NCI-H2171 (cell line): ENCODE data around the gene FXYD4.
"Not testable (repeated sequence)": the region's sequence is repeated elsewhere in the genome, so short reads cannot be mapped to it uniquely, and the experiment has no call there.

Experiments
- DNase-seq: peaks from one replicate; lab custom pipeline; 2025; lab: John Stamatoyannopoulos, UW

Gene FXYD4

DNA sequence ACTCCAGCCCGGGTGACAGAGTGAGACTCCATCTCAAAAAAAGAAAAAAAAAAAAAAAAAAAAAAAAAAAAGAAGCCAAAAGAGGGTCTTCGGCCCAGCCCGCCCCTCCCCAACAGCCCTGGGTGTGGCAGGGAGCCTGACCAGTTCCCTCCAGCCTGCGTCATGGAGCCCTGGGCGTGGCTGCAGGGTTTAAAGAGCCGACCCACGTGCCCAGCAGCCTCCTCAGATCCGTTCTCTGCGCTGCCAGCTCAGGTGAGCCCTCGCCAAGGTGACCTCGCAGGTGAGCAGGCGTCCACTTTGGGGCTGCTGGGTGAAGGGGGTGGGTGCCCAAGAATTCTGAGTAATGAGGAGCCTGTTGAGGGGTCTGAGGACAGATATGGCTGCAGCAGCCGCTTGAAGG, at the start of gene FXYD4:
TSS of gene FXYD4 (plus strand) at position 219 of the 400 bp plus-strand sequence. CDS start 2,111 bp downstream, outside the sequence.
- no peak for DNase-seq

DNA sequence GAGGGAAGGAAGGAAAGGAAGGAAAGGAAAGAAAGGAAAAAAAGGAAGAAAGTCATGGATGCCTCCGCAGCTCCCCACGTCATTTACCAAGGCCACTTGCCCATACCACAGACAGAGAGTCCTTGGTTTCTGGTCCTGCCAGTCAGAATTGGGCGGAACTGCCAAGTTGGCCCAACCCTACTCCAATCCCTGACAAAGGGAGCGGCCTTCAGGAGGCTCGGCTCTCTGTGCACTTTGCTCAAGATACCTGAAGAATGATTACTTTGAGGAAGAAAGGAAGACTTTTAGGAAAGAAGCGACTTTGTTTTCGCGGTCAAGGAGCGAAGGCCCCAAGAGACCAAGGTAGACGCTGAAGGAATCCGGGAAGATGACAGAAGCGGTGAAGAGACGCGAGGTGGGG, 49.1 kb upstream of the FXYD4 start:
- no peak for DNase-seq

GRCh38 chr10:43322769-43323168, 48.7 kb upstream of the FXYD4 start:
- peak; percentile 4 for DNase-seq

DNA sequence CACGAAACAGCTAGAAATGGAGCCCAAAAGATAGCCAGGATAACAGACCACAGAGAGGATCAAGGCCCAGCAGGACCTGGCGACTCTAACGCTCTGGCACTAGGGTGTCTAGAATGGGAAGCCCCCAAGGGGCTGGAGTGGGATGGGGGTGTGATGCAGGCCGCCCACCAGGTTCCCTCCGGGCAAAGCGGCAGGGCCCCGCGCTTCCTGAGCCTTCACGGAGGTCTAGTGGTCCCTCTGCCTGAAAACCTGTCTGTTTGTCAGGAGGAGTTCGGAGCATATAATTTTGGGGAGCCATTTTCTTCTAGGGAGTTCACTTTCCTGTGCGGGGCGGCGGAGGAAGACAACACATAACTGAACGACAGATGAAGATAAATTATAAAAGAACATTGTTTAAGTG, 48.2 kb upstream of the FXYD4 start:
- no peak for DNase-seq

DNA sequence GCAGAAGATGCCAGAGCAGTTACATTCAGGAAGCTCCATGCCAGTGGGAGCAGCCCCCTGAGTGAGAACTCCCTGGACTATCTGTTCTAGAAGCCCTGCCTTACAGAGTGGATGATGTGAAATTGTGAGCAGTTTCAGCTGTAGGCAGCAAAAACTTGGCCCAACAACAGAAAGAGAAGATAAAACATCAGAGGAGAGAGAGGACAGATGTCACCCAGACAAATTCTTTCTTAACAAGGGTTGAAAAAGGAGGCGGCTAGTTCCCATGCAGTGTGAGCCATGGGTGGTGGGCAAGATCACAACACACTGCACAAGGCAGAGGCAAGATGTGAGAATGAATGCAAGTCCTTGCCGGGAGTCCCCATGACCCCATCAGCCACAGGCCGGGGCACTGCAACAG, 46.6 kb upstream of the FXYD4 start:
- DNase-seq: no peak

DNA sequence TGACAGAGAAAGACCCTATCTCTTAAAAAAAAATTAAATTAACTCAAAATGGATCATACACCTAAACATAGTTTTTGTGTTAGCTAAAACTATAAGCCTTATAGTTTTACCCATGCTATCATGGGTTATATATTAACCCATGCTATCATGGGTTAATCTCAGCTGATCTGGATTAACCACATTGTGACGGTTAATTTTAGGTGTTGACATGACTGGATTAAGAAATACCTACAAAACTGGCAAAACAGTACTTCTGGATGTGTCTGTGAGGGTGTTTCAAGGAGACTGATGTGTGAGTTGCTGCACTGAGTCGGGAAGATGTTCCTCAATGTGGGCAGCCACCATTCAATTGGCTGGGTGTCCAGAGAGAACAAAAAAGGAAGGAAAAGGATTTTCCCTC, 44.3 kb upstream of the FXYD4 start:
- no peak for DNase-seq

- DNase-seq: no peak
Observed at GRCh38 chr10:43327986-43328385, 43.5 kb upstream of the FXYD4 start.

DNA sequence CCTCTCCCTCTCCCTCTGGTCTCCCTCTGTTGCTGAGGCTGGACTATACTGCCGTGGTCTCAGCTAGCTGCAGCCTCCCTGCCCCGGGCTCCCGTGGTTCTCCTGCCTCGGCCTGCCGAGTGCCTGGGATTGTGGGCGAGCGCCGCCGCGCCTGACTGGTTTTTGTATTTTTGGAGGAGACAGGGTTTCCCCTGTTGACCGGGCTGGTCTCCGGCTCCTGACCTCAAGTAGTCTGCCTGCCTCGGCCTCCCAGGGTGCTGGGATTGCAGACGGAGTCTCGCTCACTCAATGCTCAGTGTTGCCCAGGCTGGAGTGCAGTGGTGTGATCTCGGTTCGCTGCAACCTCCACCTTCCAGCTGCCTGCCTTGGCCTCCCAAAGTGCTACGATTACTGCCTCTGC, 42.6 kb upstream of the FXYD4 start:
- DNase-seq: not testable (repeated sequence)

- not testable (repeated sequence) for DNase-seq
Observed at GRCh38 chr10:43329246-43329885, 42.1 kb upstream of the FXYD4 start.

DNA sequence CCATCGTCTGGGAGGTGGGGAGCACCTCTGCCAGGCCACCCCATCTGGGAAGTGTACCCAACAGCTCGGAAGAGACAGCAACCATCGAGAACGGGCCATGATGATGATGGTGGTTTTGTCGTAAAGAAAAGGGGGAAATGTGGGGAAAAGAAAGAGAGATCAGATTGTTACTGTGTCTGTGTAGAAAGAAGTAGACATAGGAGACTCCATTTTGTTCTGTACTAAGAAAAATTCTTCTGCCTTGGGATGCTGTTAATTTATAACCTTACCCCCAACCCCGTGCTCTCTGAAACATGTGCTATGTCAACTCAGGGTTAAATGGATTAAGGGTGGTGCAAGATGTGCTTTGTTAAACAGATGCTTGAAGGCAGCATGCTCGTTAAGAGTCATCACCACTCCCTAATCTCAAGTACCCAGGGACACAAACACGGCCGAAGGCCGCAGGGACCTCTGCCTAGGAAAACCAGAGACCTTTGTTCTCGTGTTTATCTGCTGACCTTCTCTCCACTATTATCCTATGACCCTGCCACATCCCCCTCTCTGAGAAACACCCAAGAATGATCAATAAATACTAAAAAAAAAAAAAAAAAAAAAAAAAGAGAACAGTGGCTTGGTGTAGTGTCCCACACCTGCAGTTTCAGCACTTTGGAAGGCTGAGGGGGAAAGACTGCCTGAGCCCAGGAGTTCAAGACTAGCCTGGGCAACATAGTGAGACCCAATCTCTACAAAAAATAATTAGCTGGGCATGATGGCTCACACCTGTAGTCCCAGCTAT, 41.2 kb upstream of the FXYD4 start:
- DNase-seq: not testable (repeated sequence)

DNA sequence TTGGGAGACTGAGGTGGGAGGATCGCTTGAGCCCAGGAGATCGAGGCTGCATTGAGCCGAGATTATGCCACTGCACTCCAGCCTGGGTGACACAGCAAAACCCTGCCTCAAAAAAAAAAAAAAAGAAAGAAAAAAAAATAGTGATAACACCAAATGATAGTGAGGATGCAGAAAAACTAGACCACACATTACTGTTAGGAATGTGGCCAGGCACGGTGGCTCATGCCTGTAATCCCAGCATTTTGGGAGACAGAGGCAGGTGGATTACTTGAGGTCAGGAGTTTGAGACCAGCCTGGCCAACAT, 40.7 kb upstream of the FXYD4 start:
- not testable (repeated sequence) for DNase-seq

DNA sequence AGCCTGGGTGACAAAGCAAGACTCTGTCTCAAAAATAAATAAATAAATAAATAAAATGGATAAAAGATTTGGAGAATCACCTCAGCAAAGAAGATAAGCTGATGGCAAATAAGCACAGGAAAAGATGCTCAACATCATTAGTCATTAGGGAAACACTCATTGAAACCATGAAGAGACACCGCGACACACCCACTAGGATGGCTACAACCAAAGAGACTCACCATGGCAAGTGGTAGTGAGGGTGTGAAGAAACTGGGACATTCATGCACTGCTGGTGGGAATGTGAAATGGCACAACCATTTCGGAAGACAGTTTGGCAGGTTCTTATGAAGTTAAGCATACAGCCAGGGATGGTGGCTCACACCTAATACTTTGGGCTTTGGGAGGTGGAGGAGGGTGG, 37.8 kb upstream of the FXYD4 start:
- no peak for DNase-seq

DNA sequence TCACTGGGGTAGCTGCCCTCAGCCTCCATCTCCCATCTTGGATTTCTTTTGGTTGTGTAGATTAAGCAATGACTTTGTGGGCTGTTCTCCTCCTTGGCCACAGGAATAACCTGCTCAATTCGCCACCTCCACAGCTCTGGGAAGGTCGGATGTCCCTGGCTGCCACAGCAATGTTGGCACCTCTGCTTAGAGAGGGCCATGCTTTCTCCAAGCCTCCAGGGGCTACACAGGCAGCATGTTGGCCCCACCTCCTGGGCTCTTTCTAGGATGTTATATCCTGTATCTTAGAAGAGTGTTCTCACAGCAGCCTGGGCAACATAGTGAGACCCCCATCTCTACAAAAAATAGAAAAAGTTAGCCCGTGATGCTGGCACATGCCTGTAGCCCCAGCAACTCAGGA, 35.4 kb upstream of the FXYD4 start:
- DNase-seq: no peak

- no peak for DNase-seq
Observed at GRCh38 chr10:43336641-43337318, 34.7 kb upstream of the FXYD4 start.

DNA sequence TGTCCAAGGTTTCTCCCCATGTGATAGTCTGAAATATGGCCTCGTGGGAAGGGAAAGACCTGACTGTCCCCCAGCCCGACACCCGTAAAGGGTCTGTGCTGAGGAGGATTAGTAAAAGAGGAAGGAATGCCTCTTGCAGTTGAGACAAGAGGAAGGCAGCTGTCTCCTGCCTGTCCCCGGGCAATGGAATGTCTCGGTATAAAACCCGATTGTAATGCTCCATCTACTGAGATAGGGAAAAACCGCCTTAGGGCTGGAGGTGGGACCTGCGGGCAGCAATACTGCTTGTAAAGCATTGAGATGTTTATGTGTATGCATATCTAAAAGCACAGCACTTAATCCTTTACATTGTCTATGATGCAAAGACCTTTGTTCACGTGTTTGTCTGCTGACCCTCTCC, 33.9 kb upstream of the FXYD4 start:
- not testable (repeated sequence) for DNase-seq

- DNase-seq: no peak
Observed at GRCh38 chr10:43338117-43338516, 33.3 kb upstream of the FXYD4 start.

- no peak for DNase-seq
Observed at GRCh38 chr10:43339136-43339535, 32.3 kb upstream of the FXYD4 start.

GRCh38 chr10:43340101-43340500, 31.3 kb upstream of the FXYD4 start:
- DNase-seq: no peak

GRCh38 chr10:43340619-43341018, 30.8 kb upstream of the FXYD4 start:
- no peak for DNase-seq

- no peak for DNase-seq
Observed at GRCh38 chr10:43341450-43341849, 30.0 kb upstream of the FXYD4 start.

DNA sequence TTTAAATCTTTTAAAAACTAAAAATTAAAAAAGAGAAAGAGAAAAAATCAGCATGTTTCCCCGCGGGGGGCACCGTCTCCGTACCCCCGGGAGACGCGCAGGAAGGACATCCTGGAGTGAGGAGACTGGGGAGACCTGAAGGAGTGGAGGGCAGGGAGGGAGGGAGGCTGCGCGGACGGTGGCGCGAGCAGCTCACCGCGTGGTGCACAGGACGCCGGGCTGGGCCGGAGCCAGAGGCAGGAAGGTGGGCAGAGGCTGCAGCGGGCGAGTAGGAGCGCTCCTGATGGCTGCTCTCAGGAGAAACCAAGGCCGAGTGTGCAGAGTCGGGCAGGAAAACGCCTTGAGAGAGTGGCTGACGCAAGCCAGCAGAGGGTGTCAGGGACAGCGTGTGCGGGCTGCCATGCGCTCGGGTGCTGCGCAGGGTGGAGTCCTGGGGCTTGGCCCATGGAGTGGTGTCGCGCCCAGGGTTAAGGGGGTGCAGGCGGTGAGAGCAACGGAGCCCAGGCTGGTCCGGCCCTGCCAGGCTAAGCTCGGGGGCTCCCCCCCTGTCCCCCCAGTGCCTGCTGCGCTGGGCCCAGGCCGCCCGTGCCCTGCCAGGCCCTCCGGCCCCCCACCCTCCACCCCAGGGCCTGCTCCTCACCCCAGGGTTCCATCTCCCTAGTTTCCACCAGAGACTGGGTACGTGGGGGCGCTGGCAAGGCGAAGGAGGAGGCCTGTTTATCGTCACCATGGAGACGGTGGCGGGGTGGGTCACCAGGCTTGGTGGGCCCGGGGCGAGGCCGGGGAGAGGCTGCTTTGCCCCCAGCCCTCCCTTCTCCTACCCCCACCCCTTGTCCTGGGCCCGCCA, 28.9 kb upstream of the FXYD4 start:
- DNase-seq: no peak

DNA sequence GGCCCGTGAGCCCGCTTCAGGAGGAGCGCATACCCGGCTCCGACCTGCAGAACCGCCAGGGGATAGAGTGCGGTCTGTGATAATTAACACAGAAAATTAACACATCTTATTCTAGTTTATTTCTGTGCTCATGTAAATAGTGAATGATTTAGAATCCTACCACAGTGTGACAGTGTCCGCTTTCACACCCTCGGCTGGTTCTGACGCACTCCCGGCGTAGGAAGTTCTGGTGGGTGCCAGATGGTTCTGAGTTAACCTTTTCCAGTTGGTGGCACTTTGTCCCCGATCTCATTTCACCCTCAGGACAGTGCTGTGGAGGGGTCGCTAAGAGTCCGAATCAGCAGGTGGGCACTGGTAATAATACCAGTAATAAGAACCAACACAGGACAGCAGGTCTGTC, 28.3 kb upstream of the FXYD4 start:
- no peak for DNase-seq
